ENCODE results near the gene THNSL1.

Gene THNSL1

GRCh38 chr10:25061711-25062449, 45.5 kb downstream of the THNSL1 start:
- DNase-seq: no peak

GRCh38 chr10:25063157-25063556, 46.7 kb downstream of the THNSL1 start:
- DNase-seq: no peak

GRCh38 chr10:25063644-25064043, 47.2 kb downstream of the THNSL1 start:
- no peak for DNase-seq

GRCh38 chr10:25064401-25064800, 48.0 kb downstream of the THNSL1 start:
- DNase-seq: no peak

GRCh38 chr10:25065761-25066476, 49.5 kb downstream of the THNSL1 start:
- DNase-seq: no peak

GRCh38 chr10:25068152-25069058, 52.0 kb downstream of the THNSL1 start:
- no peak for DNase-seq

- DNase-seq: no peak
These were observed 54.8 kb downstream of the THNSL1 start for GRCh38 chr10:25071227-25071626.

GRCh38 chr10:25072786-25073185, 56.4 kb downstream of the THNSL1 start:
- DNase-seq: no peak

- no peak for DNase-seq
These were observed 59.4 kb downstream of the THNSL1 start for GRCh38 chr10:25075825-25076224.

Measured in activated gamma-delta T cell treated with Interleukin-2 at 50 U/mL for 16 hours (primary cell).